Thyroid gland (tissue), 4 donors: Measurements from ENCODE around the gene CCDC3.

ENCODE experiments used
- CTCF ChIP-seq, 6 experiments: fragments of 200-600 bp in 3 of 6; fragments of 450-650 bp in 3 of 6; sonication (generic) in 3 of 6; IDR thresholded peaks; one replicate each; pipeline ENCODE4 v1.5.1; 2016 to 2019; ENCODE audit warnings: antibody characterized with exemption in 6 of 6, mild to moderate bottlenecking in 2 of 6, inconsistent platforms in 1 of 6, moderate library complexity in 1 of 6
- POLR2A ChIP-seq, 2 donors: fragments of 450-650 bp; IDR thresholded peaks; one replicate each; pipeline ENCODE4 v1.6.1; 2017; ENCODE audit warnings: antibody characterized with exemption in 2 of 2, mild to moderate bottlenecking in 2 of 2, moderate library complexity in 1 of 2

- TF ChIP-seq POLR2A (IDR thresholded peaks at IDR 0.05) (no peak), CTCF (IDR thresholded peaks at IDR 0.05) (no peak)
These were observed 25.6 kb downstream of the CCDC3 start for GRCh38 chr10:12975906-12976305.
